ENCODE results near the gene ATP6V1B1. TPM values are rescaled to one million over a fixed set of nuclear protein-coding genes. Genes with fewer than 3 reads are reported as not detected.

The ATP6V1B1 gene
- total RNA-seq, 1 donor from 2014 or later, result not detected

GRCh38 chr2:70939839-70940580 is 4.3 kb downstream of the ATP6V1B1 start:
- intact Hi-C loops (cut with micrococcal nuclease), result no loop called here
- ATAC-seq (no peak), DNase-seq (no peak)

GRCh38 chr2:70941186-70941585 is 5.5 kb downstream of the ATP6V1B1 start:
- DNase-seq (no peak), ATAC-seq (no peak)
- intact Hi-C loops (cut with micrococcal nuclease), result no loop called here

GRCh38 chr2:70941701-70942100 is 6.0 kb downstream of the ATP6V1B1 start:
- no peak for ATAC-seq
- intact Hi-C loops (cut with micrococcal nuclease), result no loop called here
- DNase-seq, result no peak

GRCh38 chr2:70942396-70943204 is 6.9 kb downstream of the ATP6V1B1 start:
- intact Hi-C loops (cut with micrococcal nuclease), result no loop called here
- no peak for ATAC-seq
- DNase-seq, result no peak

- no peak for DNase-seq
- intact Hi-C loops (cut with micrococcal nuclease), result no loop called here
- ATAC-seq, result no peak
Observed at GRCh38 chr2:70943205-70943871, 7.6 kb downstream of the ATP6V1B1 start.

GRCh38 chr2:70944111-70944690 is 8.5 kb downstream of the ATP6V1B1 start:
- intact Hi-C loops (cut with micrococcal nuclease), result no loop called here
- DNase-seq, result no peak
- ATAC-seq, result no peak

GRCh38 chr2:70946832-70947442 is 11.2 kb downstream of the ATP6V1B1 start:
- ATAC-seq (peak; percentile 40), DNase-seq (no peak)
- intact Hi-C loops (cut with micrococcal nuclease), result loop anchor here (5.0 kb wide), 1 partner anchor 75 kb away; no protein-coding TSS in a partner anchor

- ATAC-seq (peak; percentile 11), DNase-seq (no peak)
- intact Hi-C loops (cut with micrococcal nuclease), result loop anchor here (5.0 kb wide), 1 partner anchor 75 kb away; no protein-coding TSS in a partner anchor
Observed at GRCh38 chr2:70947556-70948184, 12.0 kb downstream of the ATP6V1B1 start.

GRCh38 chr2:70948337-70949003 is 12.8 kb downstream of the ATP6V1B1 start:
- DNase-seq (peak; percentile 81), ATAC-seq (peak; percentile 96)
- intact Hi-C loops (cut with micrococcal nuclease), result loop anchor here (5.0 kb wide), 1 partner anchor 76 kb away; no protein-coding TSS in a partner anchor

GRCh38 chr2:70949086-70949485 is 13.4 kb downstream of the ATP6V1B1 start:
- intact Hi-C loops (cut with micrococcal nuclease), result loop anchor here (5.0 kb wide), 1 partner anchor 77 kb away; no protein-coding TSS in a partner anchor
- ATAC-seq, result no peak
- no peak for DNase-seq

- intact Hi-C loops (cut with micrococcal nuclease), result no loop called here
- DNase-seq (no peak), ATAC-seq (no peak)
Observed at GRCh38 chr2:70954886-70955285, 19.2 kb downstream of the ATP6V1B1 start.

- no peak for DNase-seq
- intact Hi-C loops (cut with micrococcal nuclease), result no loop called here
- ATAC-seq, result no peak
Observed at GRCh38 chr2:70956141-70956540, 20.4 kb downstream of the ATP6V1B1 start.

- no peak for DNase-seq
- ATAC-seq, result no peak
- intact Hi-C loops (cut with micrococcal nuclease), result no loop called here
Observed at GRCh38 chr2:70957798-70958197, 22.1 kb downstream of the ATP6V1B1 start.

GRCh38 chr2:70958759-70959158 is 23.1 kb downstream of the ATP6V1B1 start:
- ATAC-seq (no peak), DNase-seq (no peak)
- intact Hi-C loops (cut with micrococcal nuclease), result no loop called here

GRCh38 chr2:70959271-70959761 is 23.6 kb downstream of the ATP6V1B1 start:
- no peak for DNase-seq
- intact Hi-C loops (cut with micrococcal nuclease), result no loop called here

GRCh38 chr2:70959851-70960832 is 24.4 kb downstream of the ATP6V1B1 start:
- DNase-seq (no peak), ATAC-seq (no peak)
- intact Hi-C loops (cut with micrococcal nuclease), result no loop called here

More at GRCh38 chr2:70959271-70959761, 23.6 kb downstream of the ATP6V1B1 start:
- ATAC-seq, result no peak

All from left ventricle myocardium superior (tissue), 1 donor.